Measurements from ENCODE around the gene PAF1. TPM values are rescaled to one million over a fixed set of nuclear protein-coding genes. Genes with fewer than 3 reads are reported as not detected.

The PAF1 gene
- total RNA-seq, 1 donor from 2014 or later, result 15.6 TPM

DNA sequence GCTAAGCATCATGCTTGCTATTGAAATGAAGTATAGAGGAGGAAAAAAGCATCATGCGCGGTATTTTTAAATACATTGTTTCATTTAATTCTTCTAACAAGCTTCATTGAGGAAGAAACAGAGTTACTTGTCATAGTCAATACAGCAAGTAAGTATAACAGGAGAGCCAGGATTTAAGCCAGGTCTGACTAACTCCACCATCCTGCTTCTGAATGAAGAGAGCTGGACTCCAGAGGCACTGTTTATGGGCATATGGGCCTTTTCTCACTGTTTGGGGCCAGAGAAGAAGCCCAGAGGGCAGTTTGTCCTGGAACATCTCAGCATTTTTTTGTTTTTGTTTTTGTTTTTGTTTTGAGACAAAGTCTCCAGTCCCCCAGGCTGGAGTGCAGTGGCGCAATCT lies 40.8 kb downstream of the PAF1 start:
- H3K36me3 ChIP-seq, result no peaks in the 10 kb centered on the region
- no peaks in the 10 kb centered on the region for H3K27me3 ChIP-seq
- H3F3A ChIP-seq (ENCODE audit: low read depth), result peaks cover 2% of the 10 kb centered on the region
- H3K4me3 ChIP-seq, result no peak overlapping the region
- Mint-ChIP-seq H3K9me3 (no peaks in the 10 kb centered on the region), H3K4me1 (peaks cover 7% of the 10 kb centered on the region), H3K36me3 (peaks cover 21% of the 10 kb centered on the region), H3K27me3 (ENCODE audit: insufficient read depth, low read depth) (no peaks in the 10 kb centered on the region), H3K27ac (no peak overlapping the region), H3K4me3 (no peak overlapping the region)
- H3K27ac ChIP-seq, result no peak overlapping the region
- no peak for DNase-seq (ENCODE audit: low spot score)
- H3K9me3 ChIP-seq (ENCODE audit: low read depth), result no peaks in the 10 kb centered on the region
- no peak overlapping the region for H2AFZ ChIP-seq (replicated peaks)
- H3K4me2 ChIP-seq, result no peak overlapping the region
- no peaks in the 10 kb centered on the region for H3K4me1 ChIP-seq
- H4K20me1 ChIP-seq (ENCODE audit: low read depth), result peaks cover 90% of the 10 kb centered on the region
- no peak overlapping the region for H3K9ac ChIP-seq
- TF ChIP-seq, protein P1, sequence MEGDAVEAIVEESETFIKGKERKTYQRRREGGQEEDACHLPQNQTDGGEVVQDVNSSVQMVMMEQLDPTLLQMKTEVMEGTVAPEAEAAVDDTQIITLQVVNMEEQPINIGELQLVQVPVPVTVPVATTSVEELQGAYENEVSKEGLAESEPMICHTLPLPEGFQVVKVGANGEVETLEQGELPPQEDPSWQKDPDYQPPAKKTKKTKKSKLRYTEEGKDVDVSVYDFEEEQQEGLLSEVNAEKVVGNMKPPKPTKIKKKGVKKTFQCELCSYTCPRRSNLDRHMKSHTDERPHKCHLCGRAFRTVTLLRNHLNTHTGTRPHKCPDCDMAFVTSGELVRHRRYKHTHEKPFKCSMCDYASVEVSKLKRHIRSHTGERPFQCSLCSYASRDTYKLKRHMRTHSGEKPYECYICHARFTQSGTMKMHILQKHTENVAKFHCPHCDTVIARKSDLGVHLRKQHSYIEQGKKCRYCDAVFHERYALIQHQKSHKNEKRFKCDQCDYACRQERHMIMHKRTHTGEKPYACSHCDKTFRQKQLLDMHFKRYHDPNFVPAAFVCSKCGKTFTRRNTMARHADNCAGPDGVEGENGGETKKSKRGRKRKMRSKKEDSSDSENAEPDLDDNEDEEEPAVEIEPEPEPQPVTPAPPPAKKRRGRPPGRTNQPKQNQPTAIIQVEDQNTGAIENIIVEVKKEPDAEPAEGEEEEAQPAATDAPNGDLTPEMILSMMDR (IDR thresholded peaks at IDR 0.05), result no peak
- TF ChIP-seq EZH2 (IDR thresholded peaks at IDR 0.05), result no peak
- H3K79me2 ChIP-seq (ENCODE audit: low read depth), result peaks cover 66% of the 10 kb centered on the region

DNA sequence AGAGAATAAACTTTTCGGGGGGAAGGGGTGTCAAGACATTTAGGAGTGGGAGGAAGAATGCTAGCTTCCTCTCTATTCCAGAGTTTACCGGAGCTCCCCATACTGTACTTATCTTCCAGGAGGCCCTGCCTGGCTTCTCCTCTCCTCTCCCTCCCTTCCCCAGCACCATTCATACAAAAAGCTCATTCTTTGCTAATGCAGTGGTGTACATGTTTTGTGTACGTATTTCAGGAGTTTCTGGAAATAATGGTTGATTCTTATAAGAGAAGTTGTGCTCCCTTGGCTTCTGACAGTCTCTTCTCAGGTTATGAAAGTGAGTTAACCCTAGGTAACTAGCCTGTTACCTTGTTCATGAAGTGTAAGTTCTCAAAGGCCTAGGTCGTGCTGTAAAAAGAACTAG lies 41.6 kb downstream of the PAF1 start:
- H3K36me3 ChIP-seq, result no peaks in the 10 kb centered on the region

DNA sequence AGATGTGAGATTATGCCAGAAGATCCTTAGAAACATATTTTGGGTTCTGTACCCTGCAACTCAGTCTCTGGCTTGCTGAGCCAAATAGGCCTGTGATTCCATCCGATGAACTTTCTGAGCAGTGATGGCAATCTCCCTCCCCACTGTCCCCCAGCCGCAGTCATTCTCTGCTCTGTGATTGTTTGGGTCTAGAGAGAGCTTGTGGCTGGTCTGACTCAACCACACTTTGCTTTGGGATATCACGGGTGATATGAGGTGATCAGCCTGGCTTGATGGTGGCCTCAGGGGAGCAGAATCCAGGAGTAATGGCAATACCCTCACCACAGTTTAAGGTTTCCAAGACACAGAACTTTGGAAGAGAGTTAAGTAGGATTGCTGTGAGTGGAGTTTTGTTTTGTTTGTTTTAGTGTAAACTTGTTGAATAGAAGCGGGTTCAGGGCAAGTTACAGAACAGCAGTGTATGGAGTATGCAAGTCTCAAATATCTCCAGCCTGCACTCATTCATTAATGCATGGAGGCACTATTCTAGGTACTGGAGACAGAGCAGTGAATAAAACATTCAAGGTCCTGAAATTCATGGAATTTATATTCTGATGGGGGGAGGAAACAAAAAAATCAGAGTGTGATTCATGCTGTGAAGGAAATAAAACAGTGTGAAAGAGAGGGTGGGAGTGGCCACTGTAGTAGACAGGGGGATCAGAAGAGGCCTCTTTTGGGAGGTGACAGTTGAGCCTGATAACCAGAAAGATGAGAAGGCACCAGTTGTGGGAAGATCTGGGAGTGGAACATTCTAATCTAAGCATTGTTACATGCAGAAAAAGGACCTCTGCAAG lies 43.4 kb downstream of the PAF1 start:
- Histone ChIP-seq H3K36me3 (no peaks in the 10 kb centered on the region), H3K9ac (no peak overlapping the region), H3K27ac (no peak overlapping the region)

More for the DNA sequence above, 41.6 kb downstream of the PAF1 start:
- Histone ChIP-seq H2AFZ (replicated peaks) (no peak overlapping the region), H4K20me1 (ENCODE audit: low read depth) (peaks cover 90% of the 10 kb centered on the region), H3K79me2 (ENCODE audit: low read depth) (peaks cover 74% of the 10 kb centered on the region), H3K27me3 (no peaks in the 10 kb centered on the region), H3F3A (ENCODE audit: low read depth) (peaks cover 2% of the 10 kb centered on the region), H3K4me3 (no peak overlapping the region), H3K4me1 (peaks cover 6% of the 10 kb centered on the region), H3K9ac (no peak overlapping the region), H3K27ac (no peak overlapping the region), H3K9me3 (ENCODE audit: low read depth) (no peaks in the 10 kb centered on the region), H3K4me2 (no peak overlapping the region)
- H3K27ac Mint-ChIP-seq, result no peak overlapping the region
- H3K4me1 Mint-ChIP-seq, result peaks cover 16% of the 10 kb centered on the region
- no peaks in the 10 kb centered on the region for H3K9me3 Mint-ChIP-seq
- no peaks in the 10 kb centered on the region for H3K27me3 Mint-ChIP-seq (ENCODE audit: insufficient read depth, low read depth)
- H3K36me3 Mint-ChIP-seq, result peaks cover 23% of the 10 kb centered on the region
- TF ChIP-seq EZH2phosphoT487 (IDR thresholded peaks at IDR 0.05) (no peak), EZH2 (IDR thresholded peaks at IDR 0.05) (no peak)
- TF ChIP-seq, protein P1 (IDR thresholded peaks at IDR 0.05), result no peak
- no peak overlapping the region for H3K4me3 Mint-ChIP-seq
- DNase-seq (ENCODE audit: low spot score), result no peak

More for the DNA sequence above, 43.4 kb downstream of the PAF1 start:
- Histone ChIP-seq H3K4me1 (peaks cover 16% of the 10 kb centered on the region), H3F3A (ENCODE audit: low read depth) (no peaks in the 10 kb centered on the region), H3K4me2 (no peak overlapping the region), H3K4me3 (no peak overlapping the region), H3K27me3 (no peaks in the 10 kb centered on the region), H2AFZ (replicated peaks) (no peak overlapping the region), H4K20me1 (ENCODE audit: low read depth) (peaks cover 98% of the 10 kb centered on the region), H3K79me2 (ENCODE audit: low read depth) (peaks cover 89% of the 10 kb centered on the region), H3K9me3 (ENCODE audit: low read depth) (no peaks in the 10 kb centered on the region)
- no peak for TF ChIP-seq EZH2 (IDR thresholded peaks at IDR 0.05)
- TF ChIP-seq EZH2phosphoT487 (IDR thresholded peaks at IDR 0.05), result no peak
- TF ChIP-seq, protein P1 (IDR thresholded peaks at IDR 0.05), result no peak
- DNase-seq (ENCODE audit: low spot score), result no peak
- H3K36me3 Mint-ChIP-seq, result peaks cover 25% of the 10 kb centered on the region
- H3K4me1 Mint-ChIP-seq, result peaks cover 29% of the 10 kb centered on the region
- no peak overlapping the region for H3K27ac Mint-ChIP-seq
- H3K4me3 Mint-ChIP-seq, result peak overlapping the region; percentile 0
- no peaks in the 10 kb centered on the region for H3K9me3 Mint-ChIP-seq
- H3K27me3 Mint-ChIP-seq (ENCODE audit: insufficient read depth, low read depth), result peaks cover 5% of the 10 kb centered on the region

All from neural progenitor cell (in vitro differentiated cells).